Natural killer cell treated with Interleukin-12 subunit alpha and Interleukin-12 subunit beta and Interleukin-15 and Interleukin-18, amount 100 ng/mL, for 72 hours (primary cell): ENCODE measurements around the gene HMGA1. TPM values are rescaled to one million over a fixed set of nuclear protein-coding genes. Genes with fewer than 3 reads are reported as not detected.

ENCODE experiments used
- ATAC-seq, 2 donors: fragments of 150-1000 bp; cut with Tn5 transposase in 1 of 2; sonication (Bioruptor Pico), chemical (Tn5 transposase) in 1 of 2; 2 replicates each; pipeline ENCODE4 v1.10.0; 2021
- DNase-seq: peaks from one replicate; pipeline ENCODE4 v3.0.0; 2022; ENCODE audit warnings: low spot score
- H3K27ac Mint-ChIP-seq, 2 donors: 1 replicate in 1 of 2; 2 replicates in 1 of 2; pipeline ENCODE4 v1.8.0; 2022; ENCODE audit warnings: mixed read lengths in 2 of 2, mild to moderate bottlenecking in 1 of 2, moderate library complexity in 1 of 2
- H3K27me3 Mint-ChIP-seq, 2 donors: 1 replicate in 1 of 2; 2 replicates in 1 of 2; pipeline ENCODE4 v1.8.0; 2022; ENCODE audit warnings: mixed read lengths in 2 of 2
- H3K36me3 Mint-ChIP-seq: one replicate; pipeline ENCODE4 v1.8.0; 2022; ENCODE audit warnings: mixed read lengths
- H3K4me1 Mint-ChIP-seq, 2 donors: 1 replicate in 1 of 2; 2 replicates in 1 of 2; pipeline ENCODE4 v1.8.0; 2022; ENCODE audit warnings: low read depth in 2 of 2, mixed read lengths in 2 of 2, mild to moderate bottlenecking in 1 of 2
- H3K4me3 Mint-ChIP-seq: one replicate; pipeline ENCODE4 v1.8.0; 2022; ENCODE audit warnings: mixed read lengths
- H3K9me3 Mint-ChIP-seq: 2 replicates; pipeline ENCODE4 v1.8.0; 2022; ENCODE audit warnings: mixed read lengths
- total RNA-seq, 2 donors: library from RNA; stranded (reverse); gene quantifications; one replicate each; pipeline ENCODE4 v1.2.3, GENCODE V29; 2022

HMGA1 gene
- total RNA-seq, 2 donors from 2014 or later = 151 to 556 TPM

DNA sequence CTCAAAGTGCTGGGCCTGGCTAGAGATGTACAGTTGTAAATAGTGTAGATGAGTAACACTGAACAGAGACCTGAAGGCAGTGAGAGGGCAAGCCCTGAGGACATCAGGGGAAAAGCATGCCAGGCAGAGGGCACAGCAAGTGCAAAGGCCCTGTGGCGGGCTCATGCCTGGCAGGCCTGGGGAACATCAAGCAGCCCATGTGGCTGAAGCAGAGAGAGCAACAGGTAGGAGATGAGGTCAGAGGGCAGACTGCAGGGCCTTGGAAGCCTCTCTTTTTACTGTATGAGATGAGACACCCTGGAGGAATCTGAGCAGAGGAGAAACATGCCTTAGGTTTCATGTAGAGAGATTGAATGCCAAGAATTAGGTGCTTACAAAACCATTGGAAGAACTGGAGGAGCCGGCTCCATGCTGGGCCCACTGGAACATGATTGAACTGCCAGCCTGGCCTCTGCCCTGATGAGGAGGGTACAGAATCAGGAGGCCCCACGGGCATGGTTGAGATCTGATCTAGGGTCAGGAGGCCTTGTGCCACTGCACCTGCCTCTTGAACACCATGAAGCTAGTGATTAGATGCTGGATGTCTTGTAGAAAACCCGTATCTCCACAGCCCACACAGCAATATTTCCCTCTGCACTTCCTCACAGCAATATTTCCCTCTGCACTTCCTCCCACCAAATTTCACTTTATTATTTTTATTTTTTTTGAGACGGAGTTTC is 5.9 kb upstream of the HMGA1 start:
- no peak for ATAC-seq

DNA sequence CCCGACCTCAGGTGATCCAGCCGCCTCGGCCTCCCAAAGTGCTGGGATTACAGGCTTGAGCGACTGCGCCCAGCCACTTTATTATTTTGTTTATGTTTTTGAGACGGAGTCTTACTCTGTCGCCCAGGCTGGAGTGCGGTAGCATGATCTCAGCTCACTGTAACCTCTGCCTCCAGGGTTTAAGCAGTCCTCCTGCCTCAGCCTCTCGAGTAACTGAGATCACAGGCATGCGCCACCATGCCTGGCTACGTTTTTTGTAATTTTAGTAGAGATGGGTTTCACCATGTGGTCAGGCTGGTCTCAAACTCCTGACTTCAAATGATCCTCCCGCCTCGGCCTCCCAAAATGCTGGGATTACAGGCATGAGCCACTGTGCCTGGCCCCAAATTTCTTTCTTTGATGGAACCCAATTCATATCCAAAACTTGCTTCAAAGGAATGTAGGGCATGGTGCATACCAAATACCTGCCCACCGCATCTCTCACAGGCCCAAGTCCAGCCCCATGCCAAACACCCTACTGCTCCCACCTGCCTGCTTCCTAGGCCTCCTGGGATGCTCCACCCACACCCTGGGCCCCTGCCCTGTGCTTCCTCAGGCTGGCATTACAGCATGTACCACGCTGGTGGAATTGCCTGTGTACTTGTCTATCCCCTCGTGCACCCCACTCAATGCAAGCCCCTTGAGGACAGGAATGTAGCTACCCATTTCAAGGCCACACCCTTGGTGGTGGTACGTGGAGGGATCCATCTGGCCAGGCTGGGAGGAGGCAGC is 4.9 kb upstream of the HMGA1 start:
- Mint-ChIP-seq H3K36me3 (no peaks in the 10 kb centered on the region), H3K4me3 (no peak overlapping the region), H3K9me3 (no peaks in the 10 kb centered on the region), H3K27ac (no peak overlapping the region), H3K4me1 (peaks cover 13 to 15% of the 10 kb centered on the region in 2 donors), H3K27me3 (no peaks in the 10 kb centered on the region)
- DNase-seq (no peak), ATAC-seq (no peak)

More for the DNA sequence above, 5.9 kb upstream of the HMGA1 start:
- DNase-seq = no peak
- Mint-ChIP-seq H3K4me1 (peaks cover 9 to 10% of the 10 kb centered on the region in 2 donors), H3K4me3 (no peak overlapping the region), H3K27ac (no peak overlapping the region), H3K36me3 (no peaks in the 10 kb centered on the region), H3K9me3 (no peaks in the 10 kb centered on the region), H3K27me3 (no peaks in the 10 kb centered on the region)

DNA sequence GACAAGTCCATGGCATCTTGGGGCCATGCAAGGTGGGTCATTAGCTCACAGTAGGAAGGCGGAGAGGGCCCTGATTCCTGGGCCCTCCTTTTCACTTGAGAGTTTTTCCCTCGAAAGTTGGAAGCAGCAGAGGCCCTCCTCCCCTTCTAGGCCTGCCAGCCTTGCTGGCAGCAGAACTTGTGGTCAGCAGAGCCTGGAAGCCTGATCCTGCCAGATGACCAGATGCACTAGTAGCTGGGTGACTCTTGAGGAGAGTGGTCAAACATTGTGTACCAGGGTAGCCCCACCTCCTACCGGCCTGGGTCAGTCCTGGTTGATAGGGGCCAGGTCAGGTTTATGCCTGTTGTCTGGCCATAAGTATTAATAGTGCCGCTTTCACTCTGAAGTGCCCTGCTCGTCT is 3.8 kb upstream of the HMGA1 start:
- Mint-ChIP-seq H3K4me3 (no peak overlapping the region), H3K4me1 (peaks cover 12 to 13% of the 10 kb centered on the region in 2 donors), H3K9me3 (no peaks in the 10 kb centered on the region), H3K27ac (no peak overlapping the region), H3K36me3 (no peaks in the 10 kb centered on the region), H3K27me3 (no peaks in the 10 kb centered on the region)
- no peak for DNase-seq
- ATAC-seq = no peak

DNA sequence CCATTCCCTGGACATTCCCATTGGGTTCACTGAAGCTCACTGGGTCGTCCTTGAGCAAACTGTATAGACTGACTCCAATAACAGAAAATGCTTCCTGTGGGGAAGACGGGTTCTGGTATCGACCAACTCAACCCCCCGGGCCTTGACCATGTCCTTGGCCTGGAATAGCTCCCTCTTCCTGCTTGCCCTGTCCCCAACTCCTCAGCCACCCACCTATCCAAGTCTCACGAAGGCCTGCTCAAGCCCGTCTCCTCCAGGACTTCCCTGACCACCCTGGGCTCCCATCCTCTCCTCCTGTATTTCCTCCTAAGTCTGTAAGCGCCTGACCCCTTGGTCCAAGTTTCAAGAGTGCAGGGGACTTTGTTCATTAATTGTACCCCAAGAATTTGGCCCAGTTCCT is 2.8 kb upstream of the HMGA1 start:
- H3K36me3 Mint-ChIP-seq = no peaks in the 10 kb centered on the region
- no peak for DNase-seq
- no peaks in the 10 kb centered on the region for H3K9me3 Mint-ChIP-seq
- H3K27ac Mint-ChIP-seq = peak overlapping the region in 1 of 2 donors; percentile 8
- peak overlapping the region; percentile 32 for H3K4me3 Mint-ChIP-seq
- peaks cover 13 to 16% of the 10 kb centered on the region in 2 donors for H3K4me1 Mint-ChIP-seq
- no peak for ATAC-seq
- no peaks in the 10 kb centered on the region for H3K27me3 Mint-ChIP-seq

DNA sequence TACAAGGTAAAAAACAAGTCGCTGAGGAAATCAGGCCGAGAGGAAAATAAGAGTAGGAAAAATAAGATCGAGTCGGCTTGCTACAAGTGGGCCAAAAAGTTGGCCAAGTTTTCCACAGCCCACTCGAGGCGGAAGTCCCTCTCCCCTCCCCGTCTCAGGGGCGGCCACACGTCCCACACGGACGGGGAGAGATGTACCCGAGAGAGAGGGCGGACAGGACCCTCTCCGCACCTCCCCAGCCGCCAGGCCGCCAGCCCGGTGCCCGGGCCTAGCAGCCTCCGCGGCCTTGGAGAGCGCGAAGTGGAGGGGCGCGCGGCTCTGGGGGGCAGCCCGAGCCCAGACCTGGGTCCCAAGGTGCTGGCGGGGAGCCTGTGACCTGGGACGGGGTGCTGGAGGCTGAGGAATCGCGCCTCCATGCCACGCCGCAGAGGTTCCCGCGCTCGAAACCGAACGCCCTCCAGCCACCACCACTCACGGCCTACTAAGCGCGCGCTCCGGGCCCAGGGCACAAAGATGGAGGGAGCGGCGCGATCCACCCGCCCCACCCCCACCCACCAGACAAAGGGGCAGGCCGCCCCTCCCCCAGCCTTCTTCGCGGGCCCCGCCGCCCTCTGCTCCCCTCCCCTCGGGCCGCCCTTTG is 1.9 kb upstream of the HMGA1 start:
- DNase-seq (no peak), ATAC-seq (no peak)
- Mint-ChIP-seq H3K4me1 (peaks cover 13 to 18% of the 10 kb centered on the region in 2 donors), H3K9me3 (no peaks in the 10 kb centered on the region), H3K36me3 (no peaks in the 10 kb centered on the region), H3K27me3 (no peaks in the 10 kb centered on the region), H3K27ac (peak overlapping the region; percentile 8 to 63), H3K4me3 (peak overlapping the region; percentile 32)

DNA sequence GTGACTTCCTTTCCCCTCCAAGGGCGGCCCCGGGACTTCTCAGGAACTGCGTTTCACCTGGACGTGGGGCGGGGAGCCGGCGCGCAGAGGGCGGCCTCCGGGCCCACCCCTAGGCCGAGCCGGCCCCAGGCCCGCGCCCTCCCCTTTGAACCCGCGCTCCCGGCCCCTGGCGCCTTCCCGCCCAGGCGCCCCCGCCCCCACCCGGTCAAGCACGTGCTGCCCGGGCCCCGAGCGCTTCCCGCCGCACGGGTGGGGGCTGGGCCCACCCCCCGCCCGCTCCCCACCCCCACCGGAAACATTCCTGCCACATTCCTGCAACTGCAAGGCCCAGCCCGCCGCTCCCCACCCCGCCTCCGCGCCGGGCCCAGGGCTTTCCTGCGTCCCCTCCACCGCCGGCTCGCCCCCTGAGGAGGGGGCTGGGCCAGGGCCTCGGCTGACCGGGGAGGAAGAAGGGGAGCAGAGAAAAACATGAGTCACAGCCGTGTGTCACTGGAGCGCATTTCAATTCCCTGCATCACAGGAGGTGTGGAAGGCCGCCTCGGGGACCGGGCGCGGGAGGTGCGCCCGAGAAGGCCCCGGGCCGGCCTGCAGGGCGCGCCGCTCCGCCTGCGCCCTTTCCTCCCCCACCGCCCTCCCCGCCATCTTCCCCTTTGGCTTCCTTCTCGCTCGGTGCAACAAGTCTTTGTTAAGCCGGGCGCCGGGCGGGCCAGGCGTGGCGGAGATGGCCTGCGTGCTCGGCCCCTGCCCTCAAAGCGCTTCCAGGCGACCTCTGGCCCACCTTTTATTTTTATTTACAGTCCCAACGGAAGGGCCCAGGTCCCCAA is 1.2 kb upstream of the HMGA1 start:
- no peaks in the 10 kb centered on the region for H3K9me3 Mint-ChIP-seq
- no peaks in the 10 kb centered on the region for H3K27me3 Mint-ChIP-seq
- DNase-seq (no peak), ATAC-seq (peak; percentile 29 to 38)
- no peaks in the 10 kb centered on the region for H3K36me3 Mint-ChIP-seq
- H3K4me1 Mint-ChIP-seq = peaks cover 13 to 18% of the 10 kb centered on the region in 2 donors
- H3K27ac Mint-ChIP-seq = peak overlapping the region; percentile 83 to 92
- H3K4me3 Mint-ChIP-seq = peak overlapping the region; percentile 89

DNA sequence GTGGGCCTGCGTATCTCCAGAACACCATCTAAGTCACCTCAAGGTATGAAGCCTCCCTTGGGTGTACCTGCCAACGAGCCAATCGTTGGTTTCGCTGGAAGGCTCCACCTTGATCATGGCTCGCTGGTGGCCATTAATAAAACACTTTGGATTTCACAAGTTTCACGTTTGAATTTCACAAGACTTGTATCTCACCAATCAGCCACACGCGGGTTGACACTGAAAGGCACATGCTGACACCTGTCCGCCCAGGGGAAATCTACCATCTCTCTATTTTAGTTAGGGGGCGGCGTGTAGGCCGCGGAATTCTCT is 586 bp upstream of the HMGA1 start:
- Mint-ChIP-seq H3K27me3 (no peaks in the 10 kb centered on the region), H3K4me3 (peak overlapping the region; percentile 89), H3K4me1 (peaks cover 13 to 16% of the 10 kb centered on the region in 2 donors), H3K27ac (peak overlapping the region; percentile 83 to 92), H3K36me3 (no peaks in the 10 kb centered on the region), H3K9me3 (no peaks in the 10 kb centered on the region)
- ATAC-seq (peak; percentile 34 to 46), DNase-seq (no peak)

DNA sequence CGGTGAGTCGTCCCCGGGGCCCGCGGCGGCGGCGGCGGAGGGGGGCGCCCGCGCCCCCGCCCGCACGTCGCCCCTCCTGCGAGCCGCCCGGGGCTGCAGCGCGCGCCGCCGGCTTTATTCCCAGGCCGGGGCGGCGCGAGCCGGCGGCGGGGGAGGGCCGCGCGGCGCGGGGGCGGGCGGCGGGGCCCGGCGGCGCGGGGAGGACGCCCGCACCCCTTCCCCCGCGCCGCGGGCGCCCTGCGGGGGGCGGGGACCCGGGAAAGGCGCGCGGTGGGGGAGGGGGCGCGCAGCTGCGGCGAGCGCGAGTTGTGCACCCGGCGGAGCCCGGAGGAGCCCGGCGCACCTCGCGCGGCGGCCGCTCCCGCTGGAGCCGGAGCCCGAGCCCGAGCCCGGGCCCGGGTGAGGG is 646 bp downstream of the HMGA1 start:
- ATAC-seq = peak; percentile 31 to 34
- no peak for DNase-seq
- H3K4me3 Mint-ChIP-seq = peak overlapping the region; percentile 89
- no peaks in the 10 kb centered on the region for H3K36me3 Mint-ChIP-seq
- peaks cover 13 to 17% of the 10 kb centered on the region in 2 donors for H3K4me1 Mint-ChIP-seq
- H3K9me3 Mint-ChIP-seq = no peaks in the 10 kb centered on the region
- no peaks in the 10 kb centered on the region for H3K27me3 Mint-ChIP-seq
- H3K27ac Mint-ChIP-seq = no peak overlapping the region

DNA sequence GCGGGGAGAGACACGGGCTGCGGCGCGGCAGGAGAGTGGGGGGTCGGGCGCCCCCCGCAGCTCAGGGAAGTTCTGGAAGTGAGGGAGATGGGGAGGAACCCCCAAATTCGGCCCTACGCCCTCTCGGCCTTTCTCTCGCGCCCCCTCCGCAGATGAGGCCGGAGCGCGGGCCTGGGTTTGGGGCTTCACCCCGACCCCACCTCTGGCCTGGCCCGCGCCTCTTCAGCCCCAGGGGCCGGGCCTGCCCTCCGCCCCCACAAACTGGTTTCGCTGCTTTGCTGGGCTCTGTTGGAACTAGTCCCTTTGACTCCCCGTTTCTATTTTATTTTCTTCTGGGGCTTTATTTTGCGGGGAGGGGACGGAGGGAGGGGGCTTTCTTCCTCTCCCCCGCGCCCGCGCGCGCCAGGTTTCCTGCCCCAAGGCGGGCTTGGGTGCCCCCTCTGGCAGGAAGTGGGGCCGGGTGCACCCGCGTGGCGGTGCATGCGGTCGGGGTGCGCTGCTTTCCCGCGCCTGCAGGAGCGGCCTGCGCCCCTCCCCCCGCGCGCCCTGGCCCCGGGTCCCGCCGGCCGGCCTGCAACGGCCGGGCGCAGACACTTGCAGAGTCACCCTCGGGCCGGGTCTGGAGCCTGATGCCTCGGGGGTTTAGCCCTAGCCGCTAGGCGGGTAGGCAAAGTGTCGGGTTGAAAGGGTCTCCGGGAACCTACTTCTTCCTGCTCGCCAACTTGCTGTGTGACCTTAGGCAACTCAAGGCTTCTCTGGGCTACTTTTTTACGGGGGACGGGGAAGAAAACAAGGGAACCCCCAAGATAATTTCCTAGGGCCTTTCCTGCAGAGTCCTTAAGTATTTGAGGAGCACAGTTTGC is 1.3 kb downstream of the HMGA1 start:
- no peaks in the 10 kb centered on the region for H3K9me3 Mint-ChIP-seq
- no peaks in the 10 kb centered on the region for H3K36me3 Mint-ChIP-seq
- no peaks in the 10 kb centered on the region for H3K27me3 Mint-ChIP-seq
- H3K27ac Mint-ChIP-seq = peak overlapping the region; percentile 23 to 70
- peak overlapping the region; percentile 82 for H3K4me3 Mint-ChIP-seq
- peaks cover 15 to 24% of the 10 kb centered on the region in 2 donors for H3K4me1 Mint-ChIP-seq
- DNase-seq (peak; percentile 83), ATAC-seq (peak; percentile 20 to 50)

DNA sequence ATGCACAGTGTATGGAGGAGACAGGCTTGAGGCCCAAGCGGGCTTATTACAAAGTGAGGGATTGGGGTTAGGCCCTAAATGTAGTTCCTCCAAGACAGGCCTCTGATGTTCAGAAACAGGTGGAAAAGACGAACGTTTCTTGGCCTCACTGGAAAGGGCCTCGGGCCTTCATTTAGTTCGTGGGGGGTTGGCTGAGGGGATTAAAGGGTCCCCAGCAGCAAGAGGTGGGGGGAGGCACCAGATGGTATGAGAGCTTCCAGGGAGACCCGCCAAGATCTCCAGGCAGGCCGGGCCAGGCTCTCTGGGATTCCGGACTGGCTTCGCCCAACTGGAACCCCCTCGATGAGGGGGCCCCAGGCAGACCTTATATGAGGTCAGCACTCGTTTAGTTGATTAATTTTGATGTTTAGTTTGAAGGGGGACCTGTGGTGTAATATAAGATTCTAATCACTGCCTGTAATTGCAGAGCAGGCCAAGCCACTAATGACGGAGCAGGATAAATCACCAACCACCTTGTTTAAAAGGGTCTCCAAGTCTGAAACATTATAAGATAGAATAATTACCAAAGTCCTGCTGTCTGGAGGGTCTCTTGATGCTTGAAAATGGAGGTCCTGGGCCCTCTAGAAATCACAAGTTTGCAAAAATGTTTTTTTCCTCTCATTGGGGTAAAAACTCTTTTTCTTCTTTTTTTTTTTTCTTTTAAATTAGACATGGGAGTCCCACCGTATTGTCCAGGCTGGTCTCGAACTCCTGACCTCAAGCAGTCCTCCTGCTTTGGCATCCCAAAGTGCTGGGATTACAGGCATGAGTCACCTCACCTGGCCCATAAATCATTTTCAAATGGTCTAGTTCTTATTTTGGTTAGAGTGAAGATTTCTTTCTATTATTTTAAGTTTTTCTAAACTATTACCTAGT is 2.2 kb downstream of the HMGA1 start:
- Mint-ChIP-seq H3K4me1 (peaks cover 23 to 32% of the 10 kb centered on the region in 2 donors), H3K9me3 (no peaks in the 10 kb centered on the region), H3K36me3 (no peaks in the 10 kb centered on the region), H3K4me3 (peak overlapping the region; percentile 82), H3K27ac (peak overlapping the region; percentile 23 to 70), H3K27me3 (no peaks in the 10 kb centered on the region)
- DNase-seq (no peak), ATAC-seq (no peak)

DNA sequence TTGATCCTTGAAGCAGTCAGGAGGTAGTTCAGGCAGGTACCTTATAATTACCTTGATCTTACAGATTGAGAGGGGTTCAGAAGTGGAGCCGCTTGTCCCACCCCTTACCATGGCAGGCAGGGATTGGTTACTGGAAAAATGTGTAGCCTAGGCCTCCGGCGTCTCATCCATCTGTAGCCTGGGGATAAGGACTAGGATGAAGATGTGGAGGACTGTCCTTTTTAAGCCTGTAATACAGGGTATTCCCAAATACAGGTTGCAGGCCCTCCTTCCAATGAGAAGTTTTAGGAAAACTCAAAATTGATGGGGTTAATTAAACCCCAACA is 2.8 kb downstream of the HMGA1 start:
- no peaks in the 10 kb centered on the region for H3K36me3 Mint-ChIP-seq
- H3K4me1 Mint-ChIP-seq = peaks cover 17 to 29% of the 10 kb centered on the region in 2 donors

DNA sequence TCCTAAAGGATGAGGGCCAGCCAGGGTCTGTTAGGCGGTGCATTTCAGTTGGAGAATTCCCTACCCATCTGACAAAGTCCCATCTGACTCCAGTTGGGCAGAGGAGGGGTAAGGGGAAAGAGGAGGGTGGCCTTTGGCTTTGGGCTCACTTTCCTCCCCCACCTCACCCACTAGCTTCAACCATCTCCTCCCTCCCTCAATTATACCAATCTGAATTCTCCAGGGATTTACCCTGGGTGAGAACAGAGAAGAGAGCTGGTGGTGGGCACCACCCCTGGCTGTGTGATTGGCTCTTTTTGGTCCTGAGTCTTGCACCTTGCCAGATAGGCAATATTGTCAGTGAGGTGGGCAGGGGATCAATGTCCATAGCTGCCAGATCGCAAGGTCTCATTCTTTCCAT is 3.2 kb downstream of the HMGA1 start:
- DNase-seq (no peak), ATAC-seq (no peak)
- H3K4me1 Mint-ChIP-seq = peaks cover 15 to 31% of the 10 kb centered on the region in 2 donors
- H3K27me3 Mint-ChIP-seq = no peaks in the 10 kb centered on the region
- peak overlapping the region in 1 of 2 donors; percentile 70 for H3K27ac Mint-ChIP-seq
- H3K9me3 Mint-ChIP-seq = no peaks in the 10 kb centered on the region
- no peaks in the 10 kb centered on the region for H3K36me3 Mint-ChIP-seq
- no peak overlapping the region for H3K4me3 Mint-ChIP-seq

More for the DNA sequence above, 2.8 kb downstream of the HMGA1 start:
- Mint-ChIP-seq H3K27me3 (no peaks in the 10 kb centered on the region), H3K4me3 (peak overlapping the region; percentile 82), H3K27ac (peak overlapping the region in 1 of 2 donors; percentile 70), H3K9me3 (no peaks in the 10 kb centered on the region)
- DNase-seq (no peak), ATAC-seq (no peak)
